Fibroblast of mammary gland (primary cell): ENCODE data around the gene SIX2.

Source experiments
- DNase-seq: peaks from one replicate; pipeline ENCODE4 v3.0.0-alpha.2; 2010; ENCODE audit warnings: low read depth
- H3K4me3 ChIP-seq: 2 replicates; pipeline ENCODE4 v1.5.1; 2011; ENCODE audit warnings: low read depth, mild to moderate bottlenecking, low read length, moderate library complexity; ENCODE audit not compliant: control insufficient read depth
- TF ChIP-seq, protein P1 (sequence below): conservative IDR thresholded peaks from 2 replicates; pipeline ENCODE4 v1.5.1; 2011; ENCODE audit warnings: low read depth, low read length, inconsistent platforms; ENCODE audit not compliant: control insufficient read depth, insufficient read depth

SIX2 gene

DNA sequence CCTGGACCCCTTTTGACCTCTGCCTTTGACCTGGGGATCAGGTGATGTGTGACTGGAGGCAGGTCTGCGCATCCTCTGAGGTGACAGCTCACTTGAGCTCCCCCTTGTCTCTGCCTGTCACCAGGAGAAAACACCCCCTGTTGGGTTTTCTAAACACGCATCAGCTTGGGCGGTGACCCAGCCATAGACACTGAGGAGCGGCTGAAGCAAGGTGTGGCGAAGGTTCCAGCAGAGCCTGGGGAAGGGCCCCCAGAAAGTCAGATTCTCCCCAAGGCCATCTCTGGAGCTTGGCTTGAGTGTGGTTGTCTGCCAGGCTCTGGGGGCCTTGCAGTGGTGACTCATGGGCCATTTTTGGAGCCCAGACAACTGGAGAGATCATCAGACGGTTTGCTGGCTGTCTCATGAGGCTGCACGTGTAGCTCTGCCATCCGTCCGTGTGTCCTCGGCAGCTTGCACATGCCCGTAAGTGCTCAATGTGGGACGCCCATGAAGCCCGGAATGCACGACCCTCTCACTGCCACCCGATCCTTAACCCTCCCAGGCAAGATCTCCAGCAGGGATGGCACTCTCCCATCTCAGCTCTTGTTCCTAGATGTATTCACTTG, 38.3 kb downstream of the SIX2 start:
- TF ChIP-seq, protein P1, sequence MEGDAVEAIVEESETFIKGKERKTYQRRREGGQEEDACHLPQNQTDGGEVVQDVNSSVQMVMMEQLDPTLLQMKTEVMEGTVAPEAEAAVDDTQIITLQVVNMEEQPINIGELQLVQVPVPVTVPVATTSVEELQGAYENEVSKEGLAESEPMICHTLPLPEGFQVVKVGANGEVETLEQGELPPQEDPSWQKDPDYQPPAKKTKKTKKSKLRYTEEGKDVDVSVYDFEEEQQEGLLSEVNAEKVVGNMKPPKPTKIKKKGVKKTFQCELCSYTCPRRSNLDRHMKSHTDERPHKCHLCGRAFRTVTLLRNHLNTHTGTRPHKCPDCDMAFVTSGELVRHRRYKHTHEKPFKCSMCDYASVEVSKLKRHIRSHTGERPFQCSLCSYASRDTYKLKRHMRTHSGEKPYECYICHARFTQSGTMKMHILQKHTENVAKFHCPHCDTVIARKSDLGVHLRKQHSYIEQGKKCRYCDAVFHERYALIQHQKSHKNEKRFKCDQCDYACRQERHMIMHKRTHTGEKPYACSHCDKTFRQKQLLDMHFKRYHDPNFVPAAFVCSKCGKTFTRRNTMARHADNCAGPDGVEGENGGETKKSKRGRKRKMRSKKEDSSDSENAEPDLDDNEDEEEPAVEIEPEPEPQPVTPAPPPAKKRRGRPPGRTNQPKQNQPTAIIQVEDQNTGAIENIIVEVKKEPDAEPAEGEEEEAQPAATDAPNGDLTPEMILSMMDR: no peak
- peak; percentile 91 for DNase-seq
- H3K4me3 ChIP-seq: no peak overlapping the region

DNA sequence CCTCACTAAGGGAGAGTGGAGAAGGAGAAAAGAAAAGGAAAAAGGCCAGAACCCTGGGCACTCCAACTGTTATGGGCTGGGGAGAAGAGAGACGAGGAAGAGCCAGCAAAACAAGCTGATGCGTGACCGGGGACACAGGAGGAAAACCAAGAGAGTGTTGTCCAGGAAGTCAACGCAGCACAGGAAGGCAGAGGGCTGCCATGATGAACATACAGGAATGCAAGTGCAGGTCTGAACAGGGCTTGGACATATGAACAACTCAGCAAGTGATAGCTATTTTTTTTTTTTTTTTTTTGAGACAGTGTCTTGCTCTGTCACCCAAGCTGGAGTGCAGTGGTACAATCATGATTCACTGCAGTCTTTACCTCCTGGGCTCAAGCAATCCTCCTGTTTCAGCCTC, 39.3 kb downstream of the SIX2 start:
- TF ChIP-seq, protein P1: no peak
- no peak for DNase-seq
- no peak overlapping the region for H3K4me3 ChIP-seq

- TF ChIP-seq, protein P1: no peak
- no peak for DNase-seq
- no peak overlapping the region for H3K4me3 ChIP-seq
These were observed 41.4 kb downstream of the SIX2 start for GRCh38 chr2:44967727-44968432.

DNA sequence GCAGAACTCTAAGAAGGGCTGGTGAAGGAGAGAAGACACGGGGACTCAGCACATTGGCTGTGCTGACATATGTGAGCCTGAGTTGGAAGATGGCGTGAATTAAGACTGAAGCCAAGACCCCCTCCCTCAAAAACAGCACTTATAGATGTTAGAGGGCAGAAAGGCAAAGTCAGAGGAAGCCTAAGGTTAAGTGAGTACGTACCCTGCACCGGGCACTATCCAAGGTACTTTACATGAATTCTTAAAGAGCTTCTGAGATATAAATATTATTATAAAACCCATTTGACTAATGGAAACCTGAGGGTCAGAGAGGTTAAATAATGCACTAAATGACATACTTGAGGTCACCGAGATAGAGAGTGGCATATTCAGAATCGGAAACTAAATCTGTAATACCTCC, 42.2 kb downstream of the SIX2 start:
- TF ChIP-seq, protein P1: no peak
- no peak for DNase-seq
- no peak overlapping the region for H3K4me3 ChIP-seq

GRCh38 chr2:44965684-44966083, 43.6 kb downstream of the SIX2 start:
- TF ChIP-seq, protein P1: no peak
- H3K4me3 ChIP-seq: no peak overlapping the region
- peak; percentile 82 for DNase-seq

GRCh38 chr2:44964752-44965236, 44.5 kb downstream of the SIX2 start:
- TF ChIP-seq, protein P1: peak; percentile 14
- H3K4me3 ChIP-seq: no peak overlapping the region
- DNase-seq: peak; percentile 65
